NCI-H1105 treated with DMSO at 0.1 percent for 48 hours (cell line): ENCODE data around the gene FECH.
"Not testable (repeated sequence)": the region's sequence is repeated elsewhere in the genome, so short reads cannot be mapped to it uniquely, and the experiment has no call there.

Source experiments
- DNase-seq: peaks from one replicate; lab custom pipeline; 2025; lab: John Stamatoyannopoulos, UW

The FECH gene

DNA sequence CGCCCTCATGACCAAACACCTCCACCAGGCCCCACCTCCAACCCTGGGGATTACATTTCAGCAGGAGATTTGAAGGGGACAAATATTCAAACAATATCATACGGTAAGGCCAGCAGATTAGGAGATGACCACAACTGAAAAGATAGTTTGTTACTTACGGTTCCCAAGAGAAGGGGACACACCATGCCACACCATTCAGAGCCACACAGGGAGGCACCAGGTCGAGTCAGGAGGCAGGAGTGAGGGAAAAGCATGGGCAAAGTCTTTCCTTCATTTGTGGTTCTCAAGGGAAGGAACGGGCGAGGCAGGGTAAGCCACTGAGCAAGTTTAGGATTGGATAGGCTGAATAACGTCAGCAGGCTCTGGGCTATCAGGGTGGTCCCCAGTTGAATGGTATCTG lies 57.4 kb downstream of the FECH start:
- DNase-seq, result no peak

DNA sequence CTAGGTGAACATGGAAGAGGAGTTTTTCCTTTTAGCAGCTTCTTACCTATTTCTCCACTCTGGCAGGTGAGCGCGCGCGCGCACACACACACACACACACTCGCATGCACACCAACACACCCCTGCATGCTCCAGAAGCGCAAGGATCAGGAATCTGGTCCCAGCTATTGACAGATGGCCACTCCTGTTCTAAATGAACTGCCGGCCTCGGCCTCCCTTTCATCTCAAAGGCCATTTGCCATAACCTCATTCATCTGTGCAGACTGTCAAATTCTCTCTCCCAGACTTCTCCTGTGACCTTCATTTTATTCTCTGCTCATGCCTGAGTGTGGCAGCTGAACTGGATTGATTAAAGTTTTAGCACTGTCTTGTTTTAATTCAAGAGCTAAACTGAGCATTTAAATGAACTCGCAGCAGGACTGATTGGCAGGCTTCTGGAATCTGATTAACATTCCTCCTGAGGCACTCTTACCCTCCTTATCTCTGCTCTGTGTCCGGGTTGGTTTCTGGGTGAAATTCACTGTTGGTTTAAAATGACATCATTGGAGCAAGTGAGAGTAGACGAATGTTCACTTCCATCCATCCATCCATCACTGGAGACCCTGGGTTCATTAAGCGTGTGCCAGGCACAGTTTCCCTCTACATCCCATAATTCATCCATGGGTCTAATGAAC lies 58.8 kb downstream of the FECH start:
- no peak for DNase-seq

DNA sequence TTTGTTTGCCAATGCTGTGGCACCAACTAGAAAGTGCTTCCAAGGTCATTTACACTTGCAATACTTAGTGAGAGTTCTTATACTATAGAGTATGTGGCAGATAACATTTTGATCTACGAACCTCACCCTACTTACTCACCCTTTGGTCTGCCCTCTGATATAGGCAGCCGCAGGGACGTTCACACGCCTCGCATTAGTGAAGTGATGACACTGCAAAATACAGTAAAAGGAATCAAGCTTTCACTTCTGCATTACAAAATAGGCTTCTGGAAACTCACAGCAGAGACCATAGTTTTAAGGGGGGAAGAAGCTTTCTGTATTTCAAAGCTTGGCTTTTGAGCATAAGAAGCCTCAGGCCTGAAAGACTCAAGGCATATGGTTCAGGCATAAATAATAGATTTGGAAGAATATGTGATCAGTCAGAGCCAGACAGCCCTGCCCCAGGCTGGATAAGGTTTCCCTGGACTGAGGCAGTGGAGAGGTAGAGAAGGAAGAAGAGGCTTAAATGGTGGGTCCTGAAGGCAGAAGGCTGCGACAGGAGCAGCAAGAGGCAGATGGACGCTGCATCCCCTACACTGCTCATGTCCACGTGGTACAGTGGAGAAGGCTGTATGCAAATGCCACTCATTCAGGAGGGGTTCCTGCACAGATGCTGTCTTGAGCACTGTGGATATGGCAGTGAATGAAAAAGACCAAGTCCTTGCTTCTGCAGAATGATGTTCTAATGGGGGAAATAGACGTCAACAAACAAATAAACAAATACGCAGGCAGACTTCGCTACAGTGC lies 63.1 kb downstream of the FECH start:
- no peak for DNase-seq

DNA sequence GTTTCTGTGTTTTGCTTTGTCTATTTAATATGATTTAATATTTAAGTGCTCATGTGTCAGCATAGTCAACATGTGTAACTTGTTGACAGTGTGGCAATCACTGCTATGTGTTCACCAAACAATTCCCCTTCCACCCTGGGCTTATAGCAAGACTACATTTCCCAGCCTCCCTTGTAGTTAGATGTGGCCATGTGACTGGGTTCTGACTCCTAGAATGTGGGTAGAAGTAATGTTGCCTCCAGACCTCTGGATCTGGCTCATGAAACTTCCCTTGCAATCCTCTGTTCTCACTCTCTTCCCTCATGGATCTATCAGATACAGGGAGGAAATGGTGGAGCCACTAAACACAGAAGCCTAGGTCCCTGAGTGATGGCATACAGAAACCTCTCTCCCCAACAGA lies 64.2 kb downstream of the FECH start:
- not testable (repeated sequence) for DNase-seq

DNA sequence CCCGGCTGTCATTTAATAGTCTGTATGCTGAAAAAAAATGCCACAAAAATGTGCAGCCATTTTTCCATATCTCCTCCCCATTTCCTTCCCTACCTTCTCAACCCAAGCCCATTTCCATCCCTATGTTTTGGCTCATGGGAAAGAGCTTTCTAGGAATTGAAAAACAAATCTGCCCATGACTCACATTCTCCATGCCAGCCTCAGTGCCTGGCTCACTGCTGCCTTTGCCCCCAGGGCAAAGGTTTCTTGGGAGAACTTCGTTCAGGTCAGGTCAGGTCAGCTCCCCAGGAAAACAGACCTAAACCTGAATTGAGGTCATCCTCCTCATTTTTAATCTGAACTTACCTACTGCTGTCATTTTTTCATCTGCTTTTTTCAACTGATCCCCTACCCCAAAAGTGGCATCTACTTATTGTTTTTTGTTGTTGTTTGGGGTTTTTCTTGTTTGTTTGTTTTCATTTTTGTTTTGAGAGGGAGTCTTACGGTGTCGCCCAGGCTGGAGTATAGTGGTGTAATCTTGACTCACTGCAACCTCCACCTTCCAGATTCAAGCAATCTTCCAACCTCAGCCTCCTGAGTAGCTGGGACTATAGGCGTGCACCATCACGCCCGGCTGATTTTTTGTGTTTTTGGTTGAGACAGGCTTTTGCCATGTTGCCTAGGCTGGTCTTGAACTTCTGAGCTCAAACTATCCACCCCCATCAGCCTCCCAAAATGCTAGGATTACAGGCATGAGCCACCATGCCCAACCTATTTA lies 66.7 kb downstream of the FECH start:
- DNase-seq, result no peak

DNA sequence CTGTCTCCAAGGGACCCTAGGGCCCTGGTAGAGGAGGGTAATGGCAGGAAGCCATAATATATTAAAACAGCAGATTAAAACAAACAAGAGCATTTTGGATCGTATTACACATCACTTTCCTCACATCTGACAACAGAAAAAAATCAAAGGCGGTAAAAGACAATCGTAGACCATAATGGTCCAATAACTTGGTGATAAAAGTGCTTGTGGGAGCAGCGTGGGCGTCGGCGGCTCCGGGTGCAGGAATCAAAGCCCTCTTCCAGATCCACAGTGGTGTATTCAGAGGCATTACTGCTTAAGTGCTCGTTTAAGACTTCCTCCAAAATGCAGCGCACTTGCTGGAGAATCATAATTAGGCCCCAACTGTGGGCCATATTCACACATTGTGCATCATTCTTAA lies 68.0 kb downstream of the FECH start:
- DNase-seq, result peak; percentile 55

DNA sequence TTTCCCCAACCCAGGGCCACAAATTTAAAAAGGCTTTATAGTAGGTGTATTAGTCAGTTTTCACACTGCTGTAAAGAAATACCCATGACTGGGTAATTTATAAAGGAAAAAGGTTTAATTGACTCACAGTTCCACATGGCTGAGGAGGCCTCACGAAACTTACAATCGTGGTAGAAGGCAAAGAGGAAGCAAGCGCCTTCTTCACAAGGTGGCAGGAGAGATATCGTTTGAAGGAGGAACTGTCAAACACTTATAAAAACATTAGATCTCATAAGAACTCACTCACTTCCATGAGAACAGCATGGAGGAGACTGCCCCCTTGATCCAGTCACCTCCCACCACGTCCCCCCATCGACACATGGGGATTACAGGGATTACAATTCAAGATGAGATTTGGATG lies 70.4 kb downstream of the FECH start:
- no peak for DNase-seq

DNA sequence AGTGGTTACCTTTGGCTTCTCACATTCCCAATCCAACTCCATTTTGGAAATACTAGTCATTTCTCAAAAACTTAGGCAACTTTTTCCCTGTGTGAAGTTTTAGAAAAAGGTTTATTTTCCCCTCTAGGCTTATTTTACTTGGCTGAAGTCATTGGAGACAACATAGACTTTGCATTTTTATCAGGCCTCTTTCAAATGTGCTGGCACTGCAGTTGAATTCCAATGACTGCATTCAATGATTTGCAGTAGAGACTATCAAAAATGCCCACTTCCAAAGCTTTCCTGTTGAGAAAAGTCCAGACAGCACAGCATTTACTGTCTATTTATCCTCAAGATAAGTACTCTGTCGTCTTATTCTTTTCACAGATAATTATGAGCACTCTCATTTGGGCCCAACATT lies 81.3 kb downstream of the FECH start:
- DNase-seq, result no peak

DNA sequence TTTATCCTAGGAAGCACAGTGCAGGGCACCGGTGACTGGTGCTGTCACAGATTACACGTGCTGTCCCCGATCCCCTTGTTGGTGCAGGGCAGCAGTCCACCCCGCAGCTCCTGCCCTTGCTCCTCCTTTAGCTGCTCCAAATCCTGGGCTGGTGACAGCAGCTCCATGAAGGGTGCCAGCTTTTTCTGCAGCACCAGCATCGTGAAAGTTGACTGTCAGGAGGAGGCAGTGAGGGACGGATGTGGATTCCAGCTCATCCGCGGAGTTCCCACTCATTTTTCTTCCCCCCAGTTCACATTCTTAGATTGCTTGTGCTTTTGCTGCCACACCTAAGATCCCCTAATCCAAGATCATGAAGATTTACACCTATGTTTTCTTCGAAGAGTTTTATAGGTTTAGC lies 83.9 kb downstream of the FECH start:
- no peak for DNase-seq

DNA sequence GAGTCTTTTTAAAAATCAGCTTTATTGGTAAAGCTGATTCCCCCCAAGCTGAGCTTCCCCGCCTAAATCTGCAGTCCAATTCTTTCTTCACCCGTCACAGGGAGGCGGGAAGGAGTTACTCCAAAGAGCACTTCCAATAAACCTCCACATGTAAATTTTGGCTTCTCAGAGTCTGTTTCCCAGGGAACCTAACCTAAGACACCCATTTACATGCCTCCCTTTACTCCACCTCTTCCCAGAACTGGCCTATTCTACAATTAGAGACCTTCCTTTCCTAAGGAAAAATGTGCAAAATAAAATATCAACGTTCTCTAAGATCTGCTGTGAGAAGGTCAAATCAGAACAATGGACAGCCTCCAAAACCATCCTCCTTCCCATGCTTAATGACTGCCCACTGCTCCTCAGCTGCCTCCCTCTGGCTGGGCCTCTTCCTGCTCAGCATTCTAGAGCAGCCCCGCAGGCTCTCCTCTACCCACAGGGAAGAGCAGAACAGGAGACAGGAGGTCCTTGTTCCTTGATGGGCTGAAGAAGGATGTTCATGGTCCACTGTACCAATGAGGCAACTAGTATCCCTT lies 87.7 kb downstream of the FECH start:
- no peak for DNase-seq
